Stomach (tissue), 4 donors: Measurements from ENCODE around the gene HSF2.

ENCODE experiments used
- CTCF ChIP-seq, 7 experiments: fragments of 450-650 bp in 4 of 7; fragments of 200-600 bp in 3 of 7; sonication (generic) in 3 of 7; IDR thresholded peaks; one replicate each; pipeline ENCODE4 v1.5.1; 2016 to 2019; ENCODE audit warnings: antibody characterized with exemption in 7 of 7, control low read depth in 2 of 7, mild to moderate bottlenecking in 1 of 7
- EP300 ChIP-seq: sonication (generic); formaldehyde crosslinking; IDR thresholded peaks from one replicate; pipeline ENCODE4 v1.6.1; 2017; ENCODE audit warnings: antibody characterized with exemption
- POLR2A ChIP-seq, 4 donors: fragments of 450-650 bp; IDR thresholded peaks; one replicate each; pipeline ENCODE4 v1.6.1; 2016; ENCODE audit warnings: antibody characterized with exemption in 4 of 4, control low read depth in 2 of 4, mild to moderate bottlenecking in 1 of 4, moderate library complexity in 1 of 4
- POLR2AphosphoS5 ChIP-seq, 3 donors: sonication (generic); formaldehyde crosslinking; IDR thresholded peaks; one replicate each; pipeline ENCODE4 v1.6.1; 2016; ENCODE audit warnings: antibody characterized with exemption in 3 of 3

- no peak for TF ChIP-seq CTCF (IDR thresholded peaks at IDR 0.05)
- TF ChIP-seq POLR2AphosphoS5 (IDR thresholded peaks at IDR 0.05) = no peak
- TF ChIP-seq EP300 = no peak
- TF ChIP-seq POLR2A (IDR thresholded peaks at IDR 0.05) = no peak
Observed at GRCh38 chr6:122393351-122393896, 6.0 kb upstream of the HSF2 start.
